K562 (cell line): ENCODE data around the gene SLC4A2. TPM values are rescaled to one million over a fixed set of nuclear protein-coding genes. Genes with fewer than 3 reads are reported as not detected.
A peak's percentile ranks its signal among the peaks of the same experiment; 100 is the strongest.

Experiments used
- CEBPZ ChIP-seq: fragments of 150-350 bp; IDR thresholded peaks from 2 replicates; pipeline ENCODE4 v1.6.1; 2014; ENCODE audit warnings: low read depth, mild to moderate bottlenecking, low read length, borderline replicate concordance
- FOS ChIP-seq: IDR thresholded peaks from 3 replicates; pipeline ENCODE4 v1.6.1; 2011; ENCODE audit not compliant: insufficient read length; ENCODE audit errors: extremely low read depth
- GMEB1 ChIP-seq: fragments of 250-450 bp; sonication (Bioruptor Pico); IDR thresholded peaks from 2 replicates; pipeline ENCODE4 v1.4.0; 2020; ENCODE audit warnings: mild to moderate bottlenecking
- GTF2F1 ChIP-seq: IDR thresholded peaks from 2 replicates; pipeline ENCODE4 v1.6.1; 2011; ENCODE audit warnings: low read depth, low read length, improper control_type of control experiment
- HIVEP1 ChIP-seq: fragments of 250-450 bp; sonication (Bioruptor Pico); IDR thresholded peaks from 2 replicates; pipeline ENCODE4 v1.4.0; 2020; ENCODE audit warnings: mild to moderate bottlenecking
- ID3 ChIP-seq, 2 experiments: fragments of 250-450 bp in 1 of 2; fragments of 450-650 bp in 1 of 2; sonication (Bioruptor Pico) in 1 of 2; IDR thresholded peaks; 2 replicates each; pipeline versions ENCODE4 v1.6.1 to v1.8.0; 2016 to 2021; ENCODE audit warnings: mild to moderate bottlenecking in 2 of 2, moderate library complexity in 2 of 2, missing compliant biosample characterization in 1 of 2, missing genetic modification characterization in 1 of 2
- JUN ChIP-seq, 2 experiments: sonication (generic) in 1 of 2; formaldehyde crosslinking in 1 of 2; IDR thresholded peaks; 2 replicates each; pipeline versions ENCODE4 v1.6.1 to v1.8.0; 2012 to 2022; ENCODE audit warnings: borderline replicate concordance in 2 of 2, mild to moderate bottlenecking in 2 of 2, improper control_type of control experiment in 1 of 2, low read depth in 1 of 2, low read length in 1 of 2, missing genetic modification reagents in 1 of 2
- NEUROD1 ChIP-seq: fragments of 150-350 bp; IDR thresholded peaks from 2 replicates; pipeline ENCODE4 v1.6.1; 2014; ENCODE audit warnings: borderline replicate concordance, low read length, low read depth; ENCODE audit not compliant: partially characterized antibody
- NFYB ChIP-seq: IDR thresholded peaks from 2 replicates; pipeline ENCODE4 v1.6.1; 2011; ENCODE audit warnings: mild to moderate bottlenecking, moderate library complexity; ENCODE audit not compliant: insufficient read length; ENCODE audit errors: extremely low read depth
- PCBP1 ChIP-seq: fragments of 200-400 bp; formaldehyde crosslinking; IDR thresholded peaks from 2 replicates; pipeline ENCODE4 v1.6.1; 2018; ENCODE audit warnings: mild to moderate bottlenecking, low read depth, low read length; ENCODE audit not compliant: poor library complexity, severe bottlenecking
- POLR3A ChIP-seq: IDR thresholded peaks from 2 replicates; pipeline ENCODE4 v1.6.1; 2011; ENCODE audit warnings: borderline replicate concordance, mild to moderate bottlenecking, moderate library complexity; ENCODE audit not compliant: insufficient read length, insufficient read depth; ENCODE audit errors: extremely low read depth
- RNF219 ChIP-seq: fragments of 250-450 bp; sonication (Bioruptor Pico); IDR thresholded peaks from 2 replicates; pipeline ENCODE4 v1.5.0; 2022; ENCODE audit warnings: mild to moderate bottlenecking
- TRIM28 ChIP-seq: fragments of 450-650 bp; IDR thresholded peaks from 2 replicates; pipeline ENCODE4 v1.6.1; 2017
- ZC3H11A ChIP-seq: IDR thresholded peaks from 2 replicates; pipeline ENCODE4 v1.6.1; 2012; ENCODE audit warnings: low read depth, low read length, improper control_type of control experiment
- ZFP1 ChIP-seq: fragments of 450-650 bp; formaldehyde crosslinking; IDR thresholded peaks from 2 replicates; pipeline ENCODE4 v1.4.0; 2020; ENCODE audit warnings: mild to moderate bottlenecking, mixed read lengths
- ZNF143 ChIP-seq: sonication (generic); formaldehyde crosslinking; IDR thresholded peaks from 2 replicates; pipeline ENCODE4 v1.9.0; 2022; ENCODE audit warnings: mild to moderate bottlenecking, missing genetic modification reagents
- ZNF408 ChIP-seq: fragments of 250-450 bp; sonication (Bioruptor Pico); IDR thresholded peaks from 2 replicates; pipeline ENCODE4 v1.4.0; 2020; ENCODE audit warnings: low read depth, mild to moderate bottlenecking, moderate library complexity
- ZNF444 ChIP-seq: fragments of 250-450 bp; sonication (Bioruptor Pico); IDR thresholded peaks from 2 replicates; pipeline ENCODE4 v1.4.0; 2020; ENCODE audit warnings: mild to moderate bottlenecking, moderate library complexity
- ZNF511 ChIP-seq: sonication (generic); formaldehyde crosslinking; IDR thresholded peaks from 2 replicates; pipeline ENCODE4 v1.8.0; 2022; ENCODE audit warnings: mild to moderate bottlenecking, missing genetic modification reagents
- polyA plus RNA-seq, 8 experiments: library from polyadenylated mRNA; depleted of rRNA in 4 of 8; stranded (reverse) in 5 of 8; unstranded in 3 of 8; fragments of >200 nt; fragmentation: Nextera tagmentation in 2 of 8; fragmentation: Illumina TruSeq in 1 of 8; extraction: Ambion mirVana in 2 of 8; extraction: Trizol in 1 of 8; gene quantifications; 2 replicates each; pipeline versions ENCODE4 v1.2.1 to v1.2.3, GENCODE V29; 2011 to 2014; ENCODE audit warnings: inconsistent platforms in 1 of 8, missing spikeins in 1 of 8
- total RNA-seq, 7 experiments: library from RNA; depleted of rRNA in 6 of 7; stranded (reverse); fragments of >200 nt in 6 of 7; fragmentation: Illumina TruSeq in 2 of 7; extraction: Trizol in 2 of 7; gene quantifications; 2 replicates each; pipeline versions ENCODE4 v1.2.1 to v1.2.3, GENCODE V29; 2011 to 2021; ENCODE audit warnings: low replicate concordance in 1 of 7

SLC4A2 gene
- total and polyA plus RNA-seq, 9 of the 15 experiments (the other 6 are each of a cell fraction or from before 2014, with no cell fraction given) = 11.4 to 375 (median 130) TPM

GRCh38 chr7:151017953-151018420 lies 41.4 kb upstream of the SLC4A2 start (continued):
- TF ChIP-seq GMEB1 (CRISPR knock-in tag) (no peak), ZNF444 (no peak), PCBP1 (peak; percentile 38), CEBPZ (no peak), ZNF143 (CRISPR knock-in tag) (no peak), GTF2F1 (no peak), JUN (IDR thresholded peaks at IDR 0.05; ENCODE audit: borderline replicate concordance, low read depth, low read length) (peak; percentile 20; the same call in 1 of the 2 replicates), JUN (CRISPR knock-in tag; IDR thresholded peaks at IDR 0.05; ENCODE audit: borderline replicate concordance) (no peak; the same call in 1 of the 2 replicates), FOS (no peak), TRIM28 (peak; percentile 55; the same call in 1 of the 2 replicates), ZNF511 (peak; percentile 71; the same call in 1 of the 2 replicates), NEUROD1 (peak; percentile 12), RNF219 (CRISPR knock-in tag) (no peak), ZNF408 (no peak), ZFP1 (no peak), ID3 (CRISPR knock-in tag; IDR thresholded peaks at IDR 0.05) (no peak), ID3 (tag; IDR thresholded peaks at IDR 0.05) (peak; percentile 85), HIVEP1 (no peak), NFYB (no peak), POLR3A (no peak), ZC3H11A (no peak)
